ENCODE measurements around the gene PDE5A.
"Not testable (repeated sequence)": the region's sequence is repeated elsewhere in the genome, so short reads cannot be mapped to it uniquely, and the experiment has no call there.

The PDE5A gene

GRCh38 chr4:119646347-119647071 is 17.9 kb upstream of the PDE5A start:
- no peak for DNase-seq (ENCODE audit: low read depth in 2 of 2)

GRCh38 chr4:119643306-119644042 is 14.9 kb upstream of the PDE5A start:
- DNase-seq (ENCODE audit: low read depth in 2 of 2), result no peak

GRCh38 chr4:119641765-119642164 is 13.2 kb upstream of the PDE5A start:
- no peak for DNase-seq (ENCODE audit: low read depth in 2 of 2)

GRCh38 chr4:119638359-119638758 is 9.8 kb upstream of the PDE5A start:
- no peak for DNase-seq (ENCODE audit: low read depth in 2 of 2)

- not testable (repeated sequence) for DNase-seq (ENCODE audit: low read depth in 2 of 2)
These were observed 8.2 kb upstream of the PDE5A start for GRCh38 chr4:119636851-119637250.

- no peak for DNase-seq (ENCODE audit: low read depth in 2 of 2)
These were observed 3.6 kb upstream of the PDE5A start for GRCh38 chr4:119632216-119632615.

GRCh38 chr4:119629142-119629471 is 503 bp upstream of the PDE5A start:
- no peak for DNase-seq (ENCODE audit: low read depth in 2 of 2)

GRCh38 chr4:119627267-119628255 is 1.0 kb downstream of the PDE5A start:
- DNase-seq (ENCODE audit: low read depth in 2 of 2), result peak; percentile 4 to 39

GRCh38 chr4:119626943-119627266 is 1.7 kb downstream of the PDE5A start:
- no peak for DNase-seq (ENCODE audit: low read depth in 2 of 2)

- DNase-seq (ENCODE audit: low read depth in 2 of 2), result no peak
These were observed 2.2 kb downstream of the PDE5A start for GRCh38 chr4:119626420-119626819.

- DNase-seq (ENCODE audit: low read depth in 2 of 2), result no peak
These were observed 2.8 kb downstream of the PDE5A start for GRCh38 chr4:119625761-119626160.

- no peak for DNase-seq (ENCODE audit: low read depth in 2 of 2)
These were observed 4.2 kb downstream of the PDE5A start for GRCh38 chr4:119624356-119624755.

GRCh38 chr4:119623025-119623424 is 5.6 kb downstream of the PDE5A start:
- no peak for DNase-seq (ENCODE audit: low read depth in 2 of 2)

- DNase-seq (ENCODE audit: low read depth in 2 of 2), result no peak
These were observed 13.4 kb downstream of the PDE5A start for GRCh38 chr4:119615068-119615719.

GRCh38 chr4:119604266-119604665 is 24.3 kb downstream of the PDE5A start:
- no peak for DNase-seq (ENCODE audit: low read depth in 2 of 2)

GRCh38 chr4:119602366-119602765 is 26.2 kb downstream of the PDE5A start:
- DNase-seq (ENCODE audit: low read depth in 2 of 2), result no peak

GRCh38 chr4:119598521-119598920 is 30.1 kb downstream of the PDE5A start:
- DNase-seq (ENCODE audit: low read depth in 2 of 2), result no peak

GRCh38 chr4:119597377-119597776 is 31.2 kb downstream of the PDE5A start:
- no peak for DNase-seq (ENCODE audit: low read depth in 2 of 2)

GRCh38 chr4:119593698-119594097 is 34.9 kb downstream of the PDE5A start:
- DNase-seq (ENCODE audit: low read depth in 2 of 2), result no peak

GRCh38 chr4:119592830-119593229 is 35.8 kb downstream of the PDE5A start:
- no peak for DNase-seq (ENCODE audit: low read depth in 2 of 2)

GRCh38 chr4:119589165-119589564 is 39.4 kb downstream of the PDE5A start:
- no peak for DNase-seq (ENCODE audit: low read depth in 2 of 2)

GRCh38 chr4:119587796-119588195 is 40.8 kb downstream of the PDE5A start:
- DNase-seq (ENCODE audit: low read depth in 2 of 2), result no peak
